MM.1S (cell line): ENCODE results near the gene TRA2A.

ENCODE experiments used
- CTCF ChIP-seq: fragments of 300-600 bp; sonication (generic); IDR thresholded peaks from 2 replicates; pipeline ENCODE4 v1.5.1; 2016; ENCODE audit warnings: antibody characterized with exemption, low read length, mixed read lengths
- EZH2 ChIP-seq: fragments of 300-600 bp; sonication (generic); optimal IDR thresholded peaks from 2 replicates; pipeline ENCODE3; 2017; ENCODE audit warnings: low read depth, mild to moderate bottlenecking, antibody characterized with exemption, low read length, mixed read lengths
- EZH2phosphoT487 ChIP-seq: fragments of 300-600 bp; sonication (generic); IDR thresholded peaks from 2 replicates; pipeline ENCODE4 v1.6.1; 2018; ENCODE audit warnings: antibody characterized with exemption, low read length

- no peak for TF ChIP-seq CTCF
- no peak for TF ChIP-seq EZH2
- TF ChIP-seq EZH2phosphoT487, result no peak
These were observed 17.0 kb downstream of the TRA2A start for GRCh38 chr7:23514755-23515154.
